NCI-H82 (cell line): ENCODE data around the gene SLC8A3.
"Not testable (repeated sequence)": the region's sequence is repeated elsewhere in the genome, so short reads cannot be mapped to it uniquely, and the experiment has no call there.

Experiments
- DNase-seq: peaks from one replicate; lab custom pipeline; 2025; lab: John Stamatoyannopoulos, UW

Gene SLC8A3

GRCh38 chr14:70188659-70189455 is at the start of gene SLC8A3:
SLC8A3 (minus strand) TSS chr14:70188951; CDS start chr14:70168422, 20,529 bp downstream.
- DNase-seq, result peak; percentile 70

GRCh38 chr14:70237710-70238109 is 49.0 kb upstream of the SLC8A3 start:
- DNase-seq, result no peak

DNA sequence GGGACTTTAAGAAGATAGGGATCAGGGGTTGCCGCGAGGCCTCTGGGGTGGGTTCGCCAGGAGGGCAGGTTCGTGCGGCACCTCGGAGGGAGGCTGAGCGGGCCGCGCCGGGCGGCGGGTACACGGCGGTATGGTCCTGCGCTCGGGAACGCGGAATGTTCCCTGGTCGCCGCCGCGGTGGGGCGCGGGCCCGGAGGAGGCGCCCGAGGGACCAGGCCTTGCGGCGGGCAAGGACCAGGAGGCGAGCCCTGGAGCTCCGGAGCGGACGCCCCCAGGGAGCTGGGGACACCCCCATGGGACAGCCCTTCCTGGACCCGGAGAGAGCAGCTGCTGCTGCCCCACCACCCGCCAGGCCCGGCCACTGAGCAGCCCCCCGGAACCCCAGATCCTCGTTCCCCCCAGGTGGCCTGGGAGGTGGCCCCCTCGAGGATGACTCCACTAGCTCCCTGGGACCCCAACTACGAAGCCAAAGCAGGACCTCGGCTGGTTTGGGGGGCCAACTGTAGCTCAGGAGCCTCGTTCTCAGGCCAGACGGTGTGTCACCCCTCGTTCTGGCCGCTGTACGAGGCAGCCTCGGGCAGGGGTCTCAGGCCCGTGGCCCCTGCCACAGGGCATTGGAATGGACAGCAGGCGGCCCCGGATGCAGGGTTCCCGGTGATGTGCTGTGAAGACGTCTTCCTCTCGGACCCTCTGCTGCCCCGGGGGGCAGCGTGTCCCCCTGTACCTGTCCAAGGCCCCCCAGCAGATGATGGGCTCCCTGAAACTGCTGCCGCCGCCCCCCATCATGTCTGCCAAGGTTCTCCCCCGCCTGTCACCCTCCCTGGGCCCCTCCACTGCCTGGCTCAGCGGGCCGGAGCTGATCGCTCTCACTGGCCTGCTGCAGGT is 45.6 kb upstream of the SLC8A3 start:
- no peak for DNase-seq

- DNase-seq, result not testable (repeated sequence)
Observed at GRCh38 chr14:70231756-70232544, 43.2 kb upstream of the SLC8A3 start.

DNA sequence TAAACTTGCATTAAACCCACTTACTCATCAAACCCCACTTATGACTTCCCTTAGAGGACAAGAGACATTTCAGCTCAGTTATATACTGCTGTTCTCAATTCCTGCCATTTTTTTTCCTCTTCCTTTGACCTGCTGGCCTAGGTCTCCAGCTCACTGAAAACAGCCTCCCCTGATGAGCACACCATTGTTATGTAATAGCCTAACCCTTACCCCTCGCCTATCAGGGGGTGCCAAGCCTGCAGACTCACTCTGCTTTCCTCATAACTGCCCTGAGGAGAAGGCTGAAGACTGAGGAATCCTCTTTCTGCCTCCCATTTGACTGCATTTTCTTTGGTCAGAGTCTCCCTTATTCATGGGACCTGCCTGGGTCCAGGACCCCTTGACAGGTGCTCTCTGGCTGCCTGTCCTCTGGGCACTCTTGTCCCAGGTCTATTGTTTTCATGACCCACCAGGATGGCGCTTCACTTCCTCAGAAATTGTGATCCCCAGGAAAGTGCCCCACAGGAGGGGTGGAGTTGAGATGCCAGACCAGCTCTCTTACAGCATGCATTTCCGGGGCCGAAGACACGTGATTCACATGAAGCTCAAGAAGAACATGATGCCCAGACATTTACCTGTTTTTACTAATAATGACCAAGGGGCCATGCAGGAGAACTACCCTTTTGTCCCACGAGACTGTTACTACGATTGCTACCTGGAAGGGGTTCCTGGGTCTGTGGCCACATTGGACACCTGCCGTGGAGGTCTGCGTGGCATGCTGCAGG is 41.3 kb upstream of the SLC8A3 start:
- DNase-seq, result not testable (repeated sequence)

DNA sequence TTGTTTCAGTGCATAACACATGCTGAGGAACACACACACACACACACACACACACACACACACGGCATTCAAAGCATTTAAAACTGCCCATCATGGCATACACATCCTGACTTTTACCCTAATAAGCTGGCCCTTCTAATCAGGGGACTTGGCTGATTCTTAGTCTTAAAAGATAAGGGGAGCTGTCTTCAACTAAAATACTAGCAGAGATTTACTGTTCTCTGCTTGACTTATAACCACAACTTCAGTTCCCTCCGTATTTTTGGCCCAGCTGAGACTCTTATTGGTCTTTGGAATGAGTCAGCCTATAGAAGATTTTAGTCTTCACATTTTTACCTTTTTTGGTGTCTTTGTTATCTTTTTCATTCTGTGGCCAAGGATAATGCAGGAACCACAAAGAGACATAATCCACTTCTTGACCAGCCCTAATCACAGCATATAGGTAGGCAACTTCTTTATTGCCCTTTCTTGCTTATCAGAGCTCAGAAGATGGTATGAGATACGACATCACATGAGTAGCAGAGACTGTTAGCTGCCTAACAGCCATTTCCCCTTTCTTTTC is 25.1 kb upstream of the SLC8A3 start:
- DNase-seq, result no peak

GRCh38 chr14:70212752-70213151 is 24.0 kb upstream of the SLC8A3 start:
- DNase-seq, result no peak

GRCh38 chr14:70208380-70208779 is 19.6 kb upstream of the SLC8A3 start:
- no peak for DNase-seq

DNA sequence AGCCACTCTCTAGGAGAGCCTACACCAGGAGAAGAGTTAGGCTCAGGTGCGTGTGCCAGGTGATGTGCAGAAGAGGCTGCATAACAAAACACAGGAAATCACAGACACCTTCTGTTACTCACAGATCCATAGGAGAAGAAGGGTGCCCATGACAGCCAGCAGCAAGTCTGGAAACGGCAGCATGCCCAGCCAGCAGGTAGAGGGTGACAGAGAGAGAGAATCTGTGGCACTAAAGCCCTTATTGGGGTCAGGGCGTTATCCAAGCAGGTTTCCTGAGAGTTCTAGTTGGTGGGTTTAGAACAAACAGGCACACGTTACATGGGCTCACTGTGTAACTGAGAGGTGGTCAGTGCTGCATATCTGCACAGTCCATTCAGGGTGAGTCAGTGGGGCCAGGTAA is 14.9 kb upstream of the SLC8A3 start:
- no peak for DNase-seq

DNA sequence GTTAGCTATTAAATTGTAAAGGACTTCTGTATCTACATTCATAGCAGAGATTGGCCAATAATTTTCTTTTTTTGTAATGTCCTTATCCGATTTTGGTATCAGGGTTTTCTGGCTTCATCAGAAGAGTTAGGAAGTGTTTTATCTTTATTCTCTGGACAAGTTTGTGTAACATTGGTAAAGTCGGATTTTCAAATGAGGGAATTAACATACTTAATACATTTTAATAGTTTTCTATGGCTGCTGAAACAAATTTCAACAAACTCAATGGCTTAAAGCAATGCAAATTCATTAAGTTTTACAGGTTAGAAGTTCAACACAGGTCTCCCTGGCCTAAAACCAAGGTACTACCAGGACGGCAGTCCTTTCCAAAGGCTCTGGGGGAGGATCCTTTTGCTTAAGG is 13.2 kb upstream of the SLC8A3 start:
- no peak for DNase-seq

DNA sequence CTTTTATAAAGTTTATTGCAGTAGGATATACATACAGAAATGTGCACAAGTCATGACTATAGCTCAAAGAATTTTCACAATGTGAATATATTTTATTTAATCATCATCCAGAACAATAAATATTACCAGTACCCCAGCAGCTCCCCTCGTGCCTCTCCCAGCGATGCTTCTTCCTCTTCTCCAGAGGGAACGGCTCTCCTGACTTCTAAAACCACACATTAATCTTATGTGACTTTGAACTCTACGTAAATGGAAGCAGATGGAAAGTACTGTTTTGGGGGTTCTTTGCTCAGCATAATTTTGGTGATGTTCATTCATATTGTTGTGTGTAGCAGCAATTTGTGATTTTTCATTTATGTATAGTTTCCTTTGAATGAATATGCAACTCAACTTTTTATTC is 4.6 kb upstream of the SLC8A3 start:
- no peak for DNase-seq

DNA sequence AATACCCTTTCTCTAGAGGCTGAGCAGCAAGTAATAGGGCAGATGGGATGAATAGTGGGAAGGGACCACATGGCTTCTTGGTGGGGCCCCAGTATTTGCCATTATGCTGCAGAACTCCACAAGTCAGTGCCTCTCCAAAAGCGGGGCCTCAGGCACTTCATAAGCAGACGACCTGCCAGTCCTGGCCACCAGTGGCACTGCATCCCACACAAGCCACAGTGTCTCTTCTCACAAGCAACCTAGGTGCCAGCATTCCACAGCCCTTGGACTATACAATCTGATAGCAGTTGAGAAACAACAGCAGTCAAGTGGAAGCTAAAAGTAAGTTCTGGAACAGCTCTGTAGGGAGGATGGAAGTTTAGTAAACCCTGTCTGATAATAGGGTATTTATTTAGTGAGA is 4.2 kb upstream of the SLC8A3 start:
- DNase-seq, result no peak

DNA sequence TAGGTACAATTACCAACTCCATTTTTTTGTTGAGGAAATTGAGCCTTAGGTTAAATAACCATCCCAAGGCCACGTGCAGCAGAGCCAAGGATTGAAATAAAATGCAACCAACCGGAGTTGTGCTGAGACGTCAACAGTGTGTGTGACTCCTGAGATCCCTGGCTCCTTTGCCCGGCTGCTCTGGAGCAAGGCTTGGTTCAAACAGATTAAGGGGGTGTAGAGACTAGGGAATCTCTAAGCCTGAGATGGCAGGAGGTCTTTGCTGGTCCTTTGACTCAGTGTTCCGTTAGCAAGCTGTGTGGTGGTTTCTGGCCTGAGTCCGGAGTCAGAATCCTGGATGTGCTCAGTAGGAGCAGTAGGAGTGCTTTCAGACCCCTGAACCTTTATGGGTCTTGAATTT is 1.4 kb upstream of the SLC8A3 start:
- DNase-seq, result no peak

DNA sequence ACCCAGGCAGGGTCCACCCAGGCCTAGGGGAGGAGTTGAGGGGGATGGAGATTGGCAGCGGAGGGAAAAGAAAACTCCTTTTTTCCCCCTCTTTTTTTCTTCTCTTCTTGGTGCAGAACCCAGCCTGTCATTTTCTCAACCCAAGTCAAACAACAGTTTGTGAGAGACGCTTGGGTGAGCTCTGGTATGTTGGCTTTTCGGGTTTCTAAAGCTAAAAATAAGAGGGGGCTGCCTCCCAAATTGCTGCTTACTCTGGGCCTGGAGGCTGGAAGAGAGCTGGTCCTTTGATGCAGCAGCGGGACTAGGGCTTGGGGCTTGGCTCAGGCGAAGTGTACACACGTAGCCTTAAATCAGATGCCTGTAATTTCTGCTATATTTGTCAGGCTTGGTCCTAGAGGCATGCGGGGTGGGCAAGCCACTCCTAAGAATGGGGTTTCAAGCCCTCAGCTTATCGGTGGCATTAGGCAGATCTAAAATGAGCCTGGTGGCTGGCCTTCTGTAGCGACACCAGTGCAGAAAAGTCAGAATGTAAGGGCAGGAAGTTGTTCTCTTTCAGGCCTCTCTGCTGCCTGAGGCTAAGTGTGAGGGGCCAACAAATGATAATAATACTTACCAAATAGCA is 816 bp upstream of the SLC8A3 start:
- no peak for DNase-seq

- no peak for DNase-seq
Observed at GRCh38 chr14:70188322-70188658, 461 bp downstream of the SLC8A3 start.

GRCh38 chr14:70186900-70187451 is 1.8 kb downstream of the SLC8A3 start:
- peak; percentile 46 for DNase-seq

- no peak for DNase-seq
Observed at GRCh38 chr14:70183991-70184390, 4.8 kb downstream of the SLC8A3 start.

DNA sequence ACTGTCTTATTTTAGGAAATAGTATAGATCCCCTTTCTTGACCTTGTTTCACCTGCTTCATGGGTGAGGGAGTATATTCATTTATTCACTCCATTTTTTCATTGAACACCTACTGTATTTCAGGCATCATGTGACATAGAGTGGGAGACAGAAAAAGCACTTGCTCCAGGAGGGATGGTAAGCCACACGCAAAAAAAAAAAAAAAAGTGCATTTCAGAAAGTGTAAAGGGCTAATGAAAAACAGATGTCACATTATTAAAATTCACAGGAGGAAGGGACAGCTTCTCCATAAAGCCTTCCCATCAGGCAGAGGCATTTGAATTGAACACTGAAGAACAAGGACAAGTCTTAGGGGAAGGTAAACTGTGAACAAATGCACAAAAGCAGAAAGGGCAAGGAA is 7.5 kb downstream of the SLC8A3 start:
- no peak for DNase-seq

GRCh38 chr14:70180718-70181117 is 8.0 kb downstream of the SLC8A3 start:
- no peak for DNase-seq

GRCh38 chr14:70177081-70177800 is 11.5 kb downstream of the SLC8A3 start:
- no peak for DNase-seq
